Calu3 (cell line): ENCODE data around the gene GJA9. TPM values are rescaled to one million over a fixed set of nuclear protein-coding genes. Genes with fewer than 3 reads are reported as not detected.

Experiments
- Bru-seq: library from RNA; stranded (reverse); fragments of 400-500 nt; gene quantifications from one replicate; lab custom pipeline; 2021; lab: Mats Ljungman, UMichigan
- BruChase-seq, 2 experiments: library from RNA; stranded (reverse); fragments of 400-500 nt; gene quantifications; one replicate each; lab custom pipeline; 2021; lab: Mats Ljungman, UMichigan
- BruUV-seq: library from RNA; stranded (reverse); fragments of 400-500 nt; replicated peaks from 2 replicates; lab custom pipeline; 2021; lab: Mats Ljungman, UMichigan
- CTCF ChIA-PET: fragments of 300-600 bp; sonication (Branson Sonifier 250); formaldehyde crosslinking; loops from one replicate; lab custom pipeline; 2022; ENCODE audit warnings: antibody characterized with exemption; lab: Charles Lee
- DNase-seq: peaks from one replicate; pipeline ENCODE4 v3.0.0; 2022
- H3K27ac Mint-ChIP-seq: one replicate; pipeline ENCODE4 v1.8.0; 2022; ENCODE audit warnings: mixed read lengths; ENCODE audit not compliant: unreplicated experiment
- H3K27me3 Mint-ChIP-seq: one replicate; pipeline ENCODE4 v1.8.0; 2022; ENCODE audit warnings: mixed read lengths; ENCODE audit not compliant: unreplicated experiment
- H3K36me3 Mint-ChIP-seq: one replicate; pipeline ENCODE4 v1.8.0; 2022; ENCODE audit warnings: mild to moderate bottlenecking, moderate library complexity, mixed read lengths; ENCODE audit not compliant: insufficient read depth, unreplicated experiment
- H3K4me1 Mint-ChIP-seq: one replicate; pipeline ENCODE4 v1.8.0; 2022; ENCODE audit warnings: mild to moderate bottlenecking, low read depth, mixed read lengths; ENCODE audit not compliant: unreplicated experiment
- H3K4me3 Mint-ChIP-seq: one replicate; pipeline ENCODE4 v1.8.0; 2022; ENCODE audit warnings: mild to moderate bottlenecking, low read depth, moderate library complexity, mixed read lengths; ENCODE audit not compliant: unreplicated experiment
- H3K9me3 Mint-ChIP-seq: one replicate; pipeline ENCODE4 v1.8.0; 2022; ENCODE audit warnings: low read depth, mixed read lengths; ENCODE audit not compliant: unreplicated experiment
- CTCF ChIP-seq: fragments of 200-600 bp; IDR thresholded peaks from one replicate; pipeline ENCODE4 v1.8.0; 2022; ENCODE audit warnings: antibody characterized with exemption; ENCODE audit not compliant: unreplicated experiment
- intact Hi-C: fragments of 100-400 bp; cut with micrococcal nuclease; formaldehyde crosslinking; loops from one replicate; pipeline ENCODE4 v1.10.0; 2022; ENCODE audit not compliant: unreplicated experiment
- long read RNA-seq: library from polyadenylated mRNA; stranded (forward); transcript quantifications from one replicate; pipeline ENCODE4 v2.0.0, GENCODE V29; 2022
- total RNA-seq: library from RNA; stranded (reverse); gene quantifications from 2 replicates; pipeline ENCODE4 v1.2.3, GENCODE V29; 2022

GJA9 gene
- total RNA-seq, result 0.56 TPM in 1 of 2 replicates, not detected in the other
- Bru-seq, nascent RNA, result percentile 42 among the genes with signal in this experiment
- percentile 46 among the genes with signal in this experiment for BruChase-seq, experiment 1, labeled RNA remaining after a 6-hour chase
- BruChase-seq, experiment 2, labeled RNA remaining after a 2-hour chase, result percentile 29 among the genes with signal in this experiment
- long read RNA-seq, partial matches to known transcripts, result 0 of 1 reads
- long read RNA-seq, other reads (novel, unspliced or antisense), result 0 of 1 reads

GRCh38 chr1:38881487-38881886 lies at the start of gene GJA9:
TSS of gene GJA9 (minus strand) at chr1:38881587. CDS start at chr1:38876098, 5,489 bp downstream.
- intact Hi-C loops, result no loop called here
- CTCF ChIA-PET, result interaction anchor here (0.6 to 1.0 kb wide), 2 partner anchors 142 to 176 kb away, joined by 3 read pairs; no protein-coding TSS in a partner anchor
- no peaks in the 10 kb centered on the region for H3K9me3 Mint-ChIP-seq
- no peak for TF ChIP-seq CTCF
- no peaks in the 10 kb centered on the region for H3K36me3 Mint-ChIP-seq
- DNase-seq, result no peak
- no peaks in the 10 kb centered on the region for H3K4me1 Mint-ChIP-seq
- no peaks in the 10 kb centered on the region for H3K27me3 Mint-ChIP-seq
- no peak within 1 kb of the TSS for H3K27ac Mint-ChIP-seq
- no TSS peak for BruUV-seq
- no peak within 1 kb of the TSS for H3K4me3 Mint-ChIP-seq

- Mint-ChIP-seq H3K4me3 (no peak overlapping the region), H3K27ac (no peak overlapping the region)
- intact Hi-C loops, result no loop called here
Measured at GRCh38 chr1:38929476-38929875, 48.1 kb upstream of the GJA9 start.

GRCh38 chr1:38929054-38929453 lies 47.7 kb upstream of the GJA9 start:
- DNase-seq, result no peak
- no peaks in the 10 kb centered on the region for H3K4me1 Mint-ChIP-seq
- no peaks in the 10 kb centered on the region for H3K9me3 Mint-ChIP-seq
- no peaks in the 10 kb centered on the region for H3K36me3 Mint-ChIP-seq
- BruUV-seq, result no TSS peak
- intact Hi-C loops, result no loop called here
- CTCF ChIA-PET, result no interaction called here
- no peak overlapping the region for H3K4me3 Mint-ChIP-seq
- H3K27me3 Mint-ChIP-seq, result no peaks in the 10 kb centered on the region
- H3K27ac Mint-ChIP-seq, result no peak overlapping the region
- TF ChIP-seq CTCF, result no peak

More at GRCh38 chr1:38929476-38929875, 48.1 kb upstream of the GJA9 start:
- no peak for DNase-seq
- TF ChIP-seq CTCF, result no peak
- CTCF ChIA-PET, result no interaction called here
- H3K36me3 Mint-ChIP-seq, result no peaks in the 10 kb centered on the region
- no peaks in the 10 kb centered on the region for H3K27me3 Mint-ChIP-seq
- no peaks in the 10 kb centered on the region for H3K4me1 Mint-ChIP-seq
- H3K9me3 Mint-ChIP-seq, result no peaks in the 10 kb centered on the region
- BruUV-seq, result no TSS peak

- no peak for DNase-seq
- Mint-ChIP-seq H3K4me3 (no peak overlapping the region), H3K27me3 (no peaks in the 10 kb centered on the region), H3K4me1 (no peaks in the 10 kb centered on the region), H3K27ac (no peak overlapping the region), H3K9me3 (no peaks in the 10 kb centered on the region), H3K36me3 (no peaks in the 10 kb centered on the region)
- no TSS peak for BruUV-seq
- CTCF ChIA-PET, result no interaction called here
- TF ChIP-seq CTCF, result no peak
- intact Hi-C loops, result no loop called here
Measured at GRCh38 chr1:38926091-38926490, 44.7 kb upstream of the GJA9 start.
